H1 (cell line): Measurements from ENCODE around the gene CDC42EP3.

Source experiments
- RAD21 ChIP-seq, 2 experiments: IDR thresholded peaks in 1 of 2; conservative IDR thresholded peaks in 1 of 2; 2 replicates each; pipeline ENCODE4 v1.6.1; 2011; ENCODE audit warnings: low read depth in 2 of 2, low read length in 2 of 2, improper control_type of control experiment in 1 of 2, inconsistent platforms in 1 of 2, mild to moderate bottlenecking in 1 of 2, moderate library complexity in 1 of 2
- TF ChIP-seq, protein P1 (sequence below), 3 experiments: IDR thresholded peaks; 1 replicate in 2 of 3; 2 replicates in 1 of 3; pipeline versions ENCODE4 v1.5.1 to v1.6.1; 2011; ENCODE audit warnings: low read length in 3 of 3, mild to moderate bottlenecking in 3 of 3, inconsistent platforms in 2 of 3, low read depth in 1 of 3, moderate library complexity in 1 of 3; ENCODE audit not compliant: insufficient read depth in 1 of 3; ENCODE audit errors: control extremely low read depth in 1 of 3

- TF ChIP-seq, protein P1, sequence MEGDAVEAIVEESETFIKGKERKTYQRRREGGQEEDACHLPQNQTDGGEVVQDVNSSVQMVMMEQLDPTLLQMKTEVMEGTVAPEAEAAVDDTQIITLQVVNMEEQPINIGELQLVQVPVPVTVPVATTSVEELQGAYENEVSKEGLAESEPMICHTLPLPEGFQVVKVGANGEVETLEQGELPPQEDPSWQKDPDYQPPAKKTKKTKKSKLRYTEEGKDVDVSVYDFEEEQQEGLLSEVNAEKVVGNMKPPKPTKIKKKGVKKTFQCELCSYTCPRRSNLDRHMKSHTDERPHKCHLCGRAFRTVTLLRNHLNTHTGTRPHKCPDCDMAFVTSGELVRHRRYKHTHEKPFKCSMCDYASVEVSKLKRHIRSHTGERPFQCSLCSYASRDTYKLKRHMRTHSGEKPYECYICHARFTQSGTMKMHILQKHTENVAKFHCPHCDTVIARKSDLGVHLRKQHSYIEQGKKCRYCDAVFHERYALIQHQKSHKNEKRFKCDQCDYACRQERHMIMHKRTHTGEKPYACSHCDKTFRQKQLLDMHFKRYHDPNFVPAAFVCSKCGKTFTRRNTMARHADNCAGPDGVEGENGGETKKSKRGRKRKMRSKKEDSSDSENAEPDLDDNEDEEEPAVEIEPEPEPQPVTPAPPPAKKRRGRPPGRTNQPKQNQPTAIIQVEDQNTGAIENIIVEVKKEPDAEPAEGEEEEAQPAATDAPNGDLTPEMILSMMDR (IDR thresholded peaks at IDR 0.05; ENCODE audit: control extremely low read depth in 1 of 3, insufficient read depth in 1 of 3, low read depth in 1 of 3, low read length in 3 of 3): no peak
- TF ChIP-seq RAD21 (IDR thresholded peaks at IDR 0.05 in 1 of 2, conservative IDR thresholded peaks at IDR 0.05 in 1 of 2; ENCODE audit: low read depth in 2 of 2, low read length in 2 of 2): no peak
These were observed 37.7 kb upstream of the CDC42EP3 start for GRCh38 chr2:37709111-37709510.
